ENCODE results near the gene EFNB2.

EFNB2 gene

GRCh38 chr13:106498571-106498970 lies 36.9 kb downstream of the EFNB2 start:
- peak in 1 of 2 experiments; percentile 37 for DNase-seq

GRCh38 chr13:106498158-106498557 lies 37.3 kb downstream of the EFNB2 start:
- peak in 1 of 2 experiments; percentile 37 for DNase-seq

GRCh38 chr13:106497079-106497478 lies 38.4 kb downstream of the EFNB2 start:
- no peak for DNase-seq

DNA sequence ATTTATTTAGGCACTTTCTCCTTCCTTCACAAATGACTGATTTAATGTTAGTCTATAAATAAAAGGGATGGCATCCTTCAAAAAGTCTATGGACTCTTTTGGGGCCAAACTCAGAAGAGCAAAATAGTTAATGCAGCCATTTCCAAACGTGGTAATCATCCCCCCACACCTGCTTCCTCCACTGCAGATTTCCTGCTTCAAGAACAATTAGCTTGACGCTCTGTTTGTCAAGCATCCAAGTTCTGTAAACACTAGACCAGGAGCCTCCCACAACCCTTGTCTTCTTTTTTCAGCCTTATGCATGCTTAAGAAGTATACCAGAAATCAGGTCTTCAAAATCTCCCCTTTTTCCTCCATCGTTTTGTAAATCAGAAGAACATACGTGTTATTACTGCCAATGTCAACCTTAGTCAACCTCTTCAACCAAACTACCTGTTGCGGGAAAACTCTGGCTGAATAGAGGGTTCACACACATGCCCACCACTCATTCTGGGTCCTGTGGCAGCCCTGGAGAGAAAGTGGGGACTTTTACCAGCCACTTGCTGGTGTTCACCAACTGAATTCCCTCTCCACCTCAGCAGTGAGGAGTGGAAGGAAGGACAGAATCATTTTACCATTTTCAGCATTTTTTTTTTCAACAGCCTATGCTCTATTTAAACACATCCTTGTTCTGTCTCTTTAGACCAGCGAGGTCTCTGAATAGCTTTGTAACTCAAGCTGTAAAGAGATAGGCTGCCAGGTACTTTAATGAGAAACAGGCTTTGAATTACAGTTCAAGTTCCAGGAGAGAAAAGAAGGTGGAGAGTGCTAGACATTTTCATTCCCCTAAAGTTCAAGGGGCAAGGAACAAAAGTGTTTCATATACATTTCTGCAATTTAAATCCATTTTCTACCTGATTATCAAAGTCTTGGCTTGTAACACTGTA lies 39.1 kb downstream of the EFNB2 start:
- DNase-seq, result no peak

- DNase-seq, result no peak
Measured at GRCh38 chr13:106494936-106495335, 40.5 kb downstream of the EFNB2 start.

DNA sequence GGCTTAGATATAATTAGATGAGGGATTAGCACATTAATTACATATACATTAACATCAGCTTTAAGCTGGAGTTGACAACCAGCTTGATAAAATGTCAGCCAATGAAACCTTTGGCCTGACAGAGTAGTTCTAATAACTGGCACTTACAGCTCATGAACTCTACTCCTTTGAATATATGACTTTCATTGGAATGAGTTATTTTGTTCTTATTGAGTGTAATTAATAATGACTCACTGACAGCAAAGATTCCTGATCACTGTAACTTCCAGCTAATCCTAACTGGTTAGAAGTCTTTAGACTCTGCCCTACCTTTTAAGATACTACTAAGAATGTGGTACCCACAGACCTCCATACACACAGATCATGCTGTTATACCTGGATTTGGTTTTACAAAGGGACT lies 41.0 kb downstream of the EFNB2 start:
- no peak for DNase-seq

DNA sequence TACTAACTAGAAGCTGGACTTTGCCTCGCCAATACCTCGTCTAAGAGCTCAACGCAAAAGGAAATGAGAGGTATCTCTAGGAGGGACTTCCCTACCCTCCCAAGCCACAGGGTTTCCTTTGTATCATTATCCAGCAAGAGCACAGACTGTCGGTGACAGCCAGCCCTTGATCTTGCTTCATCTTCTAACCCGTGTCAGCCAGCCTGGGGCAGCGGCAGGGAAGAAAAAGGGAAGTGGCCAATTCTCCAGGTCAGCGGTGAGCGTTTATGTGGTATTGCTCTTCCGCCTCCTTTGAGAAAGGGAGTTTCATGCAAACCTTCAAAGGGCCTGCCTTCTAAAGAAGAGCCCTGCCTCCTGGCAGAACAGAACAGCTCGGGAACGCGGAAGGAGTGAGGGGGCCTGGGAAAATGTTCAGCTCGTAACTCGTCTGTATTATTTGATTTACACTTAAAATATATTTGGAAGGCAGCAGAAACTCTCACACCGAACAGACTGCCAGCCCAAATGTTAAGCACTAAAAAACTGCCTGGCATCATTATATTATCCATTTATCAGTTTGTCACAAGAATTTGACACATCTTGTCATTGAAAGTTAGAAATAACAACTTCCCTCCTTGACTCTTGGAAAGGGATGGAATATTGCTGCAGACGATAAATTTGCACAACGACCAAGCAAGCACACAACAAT lies 41.8 kb downstream of the EFNB2 start:
- peak; percentile 99 for DNase-seq

DNA sequence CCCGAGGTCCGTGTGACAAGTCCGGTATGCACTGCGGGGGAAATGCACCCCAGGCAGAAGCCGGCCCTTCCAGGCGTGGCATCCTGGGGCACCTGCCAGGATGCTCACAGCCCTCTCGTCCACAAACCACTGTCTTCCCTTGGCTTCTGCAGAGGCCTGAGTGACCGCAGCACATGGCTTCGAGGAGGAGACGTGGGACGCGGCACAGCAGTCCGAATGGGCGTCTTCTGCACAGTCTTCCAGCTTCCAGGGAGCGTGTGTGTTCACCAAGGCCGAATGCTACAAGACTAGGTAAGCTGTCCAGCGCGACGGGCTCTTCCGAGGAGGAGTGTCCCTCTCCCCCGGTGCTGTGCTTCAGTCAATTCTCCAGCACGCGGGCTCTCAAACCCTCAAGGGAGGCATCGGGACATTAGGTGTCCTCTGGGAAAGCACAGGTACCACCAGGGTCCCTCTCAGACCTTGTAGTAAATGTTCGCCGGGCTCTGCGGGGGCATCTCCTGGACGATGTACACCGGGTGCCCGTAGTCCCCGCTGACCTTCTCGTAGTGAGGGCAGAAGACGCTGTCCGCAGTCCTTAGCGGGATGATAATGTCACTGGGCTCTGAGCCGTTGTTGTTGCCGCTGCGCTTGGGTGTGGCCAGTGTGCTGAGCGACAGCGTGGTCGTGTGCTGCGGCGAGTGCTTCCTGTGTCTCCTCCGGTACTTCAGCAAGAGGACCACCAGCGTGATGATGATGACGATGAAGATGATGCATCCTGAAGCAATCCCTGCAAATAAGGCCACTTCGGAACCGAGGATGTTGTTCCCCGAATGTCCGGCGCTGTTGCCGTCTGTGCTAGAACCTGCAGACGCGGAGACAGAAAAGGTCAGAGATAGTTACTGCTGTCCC lies 42.6 kb downstream of the EFNB2 start:
- no peak for DNase-seq

DNA sequence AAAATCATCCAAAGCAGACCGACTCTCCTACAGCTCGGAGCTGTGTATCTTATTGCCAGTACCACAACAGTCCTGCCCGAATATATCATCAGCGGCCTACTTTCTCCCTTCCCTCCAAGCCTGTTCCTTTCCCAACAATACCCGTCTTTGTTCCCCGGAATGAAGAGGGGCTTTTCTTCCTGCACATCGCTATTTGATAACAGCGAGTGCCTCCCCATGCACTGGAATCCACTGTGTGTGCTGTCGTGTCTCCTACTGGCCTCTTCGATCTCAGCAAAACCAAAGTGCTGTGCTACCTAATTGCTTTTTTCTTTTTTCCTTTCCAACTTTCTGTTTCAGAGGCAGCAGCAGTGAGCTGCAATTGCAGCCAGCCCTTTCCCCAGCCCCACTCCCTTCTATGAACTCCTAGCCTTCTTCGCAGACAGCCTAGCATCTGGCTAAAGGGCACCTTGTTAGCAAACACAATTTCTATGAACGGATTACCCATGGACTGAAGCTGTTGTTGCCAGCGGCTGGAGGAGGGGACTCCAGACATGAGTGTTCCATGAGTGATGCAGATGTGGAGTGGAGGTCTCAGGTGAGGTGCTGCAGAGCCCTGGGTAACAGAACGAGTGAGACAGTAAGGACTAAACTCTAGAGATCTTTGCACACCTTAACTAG lies 43.4 kb downstream of the EFNB2 start:
- DNase-seq, result no peak

- DNase-seq, result no peak
Measured at GRCh38 chr13:106491463-106491862, 44.0 kb downstream of the EFNB2 start.

DNA sequence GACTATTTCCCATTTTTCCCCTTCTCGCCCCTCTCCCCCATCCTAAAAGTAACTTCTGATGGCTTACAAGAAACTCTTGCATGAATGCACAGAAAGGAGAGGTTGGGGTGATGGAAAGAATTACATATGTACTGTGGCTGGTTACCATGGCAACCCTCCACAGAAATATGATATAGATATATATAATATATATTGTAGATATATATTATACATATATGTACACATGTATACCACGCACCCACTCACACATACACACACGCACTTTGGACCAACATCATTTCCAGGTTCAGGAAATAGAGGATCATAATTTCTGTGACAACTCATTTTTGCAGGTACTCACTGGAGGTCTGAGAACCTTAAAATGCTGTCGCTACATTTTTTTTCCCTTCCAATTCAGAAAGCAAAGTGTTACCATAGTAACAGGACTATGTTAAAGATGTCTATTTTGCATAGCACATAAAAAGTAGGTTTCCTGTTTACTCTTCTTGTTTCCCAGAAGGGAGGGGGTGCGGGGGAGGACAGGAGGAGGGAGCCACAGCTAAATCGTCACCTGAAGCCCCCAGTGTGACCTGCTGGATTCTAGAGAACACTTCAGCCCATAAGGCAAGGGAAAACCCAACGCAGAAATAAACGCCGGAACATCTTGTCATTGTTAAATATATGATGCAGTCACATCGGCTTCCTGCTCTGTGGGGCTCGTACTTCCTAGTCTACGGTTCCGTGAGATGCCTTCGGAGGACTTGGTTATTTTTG lies 44.7 kb downstream of the EFNB2 start:
- DNase-seq, result no peak

- DNase-seq, result no peak
Measured at GRCh38 chr13:106489849-106490568, 45.5 kb downstream of the EFNB2 start.

DNA sequence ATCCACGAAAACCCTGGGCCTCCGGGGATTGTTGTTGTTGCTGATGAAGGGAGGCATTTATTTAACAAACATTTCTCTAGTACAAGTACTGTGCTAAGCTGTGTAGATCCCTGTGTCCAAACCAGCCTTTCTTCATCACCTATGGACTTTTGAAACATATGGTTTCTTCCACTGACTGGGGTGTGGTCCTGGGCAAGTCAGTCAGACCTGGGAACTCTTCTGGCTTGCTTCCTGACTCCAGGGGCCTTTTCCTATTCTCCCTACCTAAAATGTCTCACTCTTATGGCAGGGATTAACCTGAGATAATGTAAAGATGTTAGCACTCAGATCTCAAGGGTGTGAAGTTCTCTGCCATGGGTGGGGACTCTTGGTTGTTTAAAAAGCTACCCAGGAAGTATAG lies 46.8 kb downstream of the EFNB2 start:
- no peak for DNase-seq

DNA sequence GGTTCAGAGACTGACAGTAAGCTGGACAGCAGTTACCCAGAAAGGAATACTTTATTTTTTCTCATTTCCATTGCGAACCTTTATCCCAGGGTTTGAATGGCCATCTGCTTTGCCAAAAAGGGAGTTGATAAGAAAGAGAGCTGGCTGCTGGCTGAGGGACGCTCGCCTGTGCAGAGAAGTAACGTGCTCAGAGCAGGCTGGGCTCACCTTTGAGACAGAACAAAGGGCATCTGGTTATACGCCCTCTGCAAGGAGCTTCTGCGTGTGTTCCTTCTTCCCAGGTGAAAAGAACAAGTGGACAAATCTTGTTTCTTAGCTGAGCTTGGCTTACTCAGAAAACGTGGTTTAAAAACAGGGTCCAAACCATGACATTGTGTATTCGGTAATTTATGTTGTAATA lies 47.4 kb downstream of the EFNB2 start:
- DNase-seq, result no peak

DNA sequence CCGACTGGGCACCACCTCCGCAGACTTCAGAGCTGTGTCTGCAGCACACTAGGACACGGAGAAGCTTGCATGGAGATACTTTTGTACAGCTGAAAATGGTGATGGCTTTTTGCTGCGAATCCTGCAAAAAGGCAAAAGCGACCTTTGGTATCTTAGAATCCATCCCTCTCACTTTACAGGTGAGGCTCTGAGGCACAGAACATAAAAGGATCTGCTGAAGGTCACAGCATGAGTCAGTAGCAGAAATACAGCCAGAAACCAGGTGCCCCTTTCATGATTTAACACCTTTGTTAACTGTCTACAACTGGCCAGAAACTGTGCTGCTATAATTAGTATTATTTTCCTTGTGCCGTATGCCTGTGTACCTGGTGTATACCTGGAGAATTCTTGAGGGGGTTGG lies 48.3 kb downstream of the EFNB2 start:
- DNase-seq, result no peak

DNA sequence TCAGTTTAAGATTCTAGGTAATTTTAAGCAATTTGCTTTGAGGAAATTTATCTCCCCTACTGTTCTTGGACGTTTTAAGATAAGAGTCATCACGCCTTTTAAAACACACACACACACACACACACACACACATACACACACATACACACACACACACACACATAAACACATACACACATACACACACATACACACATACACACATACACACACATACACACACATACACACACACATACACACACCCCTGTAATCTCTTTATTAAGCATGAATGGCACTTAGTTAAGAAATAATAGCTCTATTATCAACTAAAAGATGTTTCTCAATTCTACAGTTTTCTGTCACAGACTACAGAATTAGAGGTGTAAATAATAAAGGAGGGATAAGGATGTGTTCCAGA lies 49.2 kb downstream of the EFNB2 start:
- DNase-seq, result no peak

- DNase-seq, result peak; percentile 79 to 84
Measured at GRCh38 chr13:106484537-106485193, 50.8 kb downstream of the EFNB2 start.

DNA sequence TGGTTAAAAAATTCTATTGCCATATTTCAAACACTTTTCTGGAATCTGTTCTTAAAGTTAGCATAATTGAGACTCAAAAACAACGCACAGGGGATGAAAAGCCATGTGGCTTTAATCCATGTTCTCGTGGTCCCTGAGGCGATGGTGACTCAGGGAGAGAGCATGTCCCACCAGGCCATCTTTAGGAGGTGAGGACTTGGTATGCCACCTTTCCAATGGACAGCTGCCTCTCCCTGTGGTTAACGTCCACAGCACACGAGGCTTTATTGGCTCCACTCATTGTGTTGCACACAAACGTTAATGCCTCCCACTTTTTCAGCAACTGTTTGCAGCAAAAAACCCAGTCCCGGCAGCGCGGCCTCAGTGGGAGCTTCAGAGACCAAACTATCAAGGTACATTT lies 51.4 kb downstream of the EFNB2 start:
- no peak for DNase-seq

DNA sequence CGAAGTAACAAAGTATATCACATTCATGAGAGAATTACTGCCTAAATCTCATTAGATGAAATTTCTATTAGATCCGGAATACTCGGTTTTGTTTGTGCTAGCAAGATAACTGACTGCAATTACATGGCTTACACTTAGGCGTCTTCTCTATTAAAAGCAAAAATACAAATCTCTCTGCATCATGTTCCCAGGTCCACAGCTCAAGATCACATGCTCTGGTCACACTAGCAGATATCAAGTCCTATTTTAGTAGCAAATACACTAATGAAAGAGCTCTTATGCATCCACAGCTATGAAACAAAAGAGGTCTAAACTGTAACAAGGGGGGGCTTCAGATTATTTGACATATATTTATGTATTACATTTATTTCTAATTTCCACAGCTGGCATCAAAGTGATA lies 53.5 kb downstream of the EFNB2 start:
- DNase-seq, result no peak

- DNase-seq, result no peak
Measured at GRCh38 chr13:106480351-106480910, 55.0 kb downstream of the EFNB2 start.
